ENCODE measurements around the gene SREK1IP1. TPM values are rescaled to one million over a fixed set of nuclear protein-coding genes. Genes with fewer than 3 reads are reported as not detected.

The SREK1IP1 gene
- total and polyA plus RNA-seq, 10 of the 15 experiments (the other 5 are each of a cell fraction or from before 2014, with no cell fraction given) = 9.1 to 60.3 (median 26.9) TPM

- no peak for FAIRE-seq
Observed at GRCh38 chr5:64691291-64691690, 77.2 kb downstream of the SREK1IP1 start.

GRCh38 chr5:64690417-64691151, 77.9 kb downstream of the SREK1IP1 start, which contains the start of gene SHISAL2B:
SHISAL2B (plus strand) TSS chr5:64690503; CDS start chr5:64690624, 121 bp downstream.
- no peaks in the 10 kb centered on the region for H3K4me1 ChIP-seq (ENCODE audit: control insufficient read depth, insufficient read depth, low read length)
- WGBS (ENCODE audit: insufficient coverage, insufficient replicate concordance, low lambda C conversion rate, missing lambda C conversion rate) = 42% methylated on average over 60 of the region's 71 CpGs
- intact Hi-C loops (cut with micrococcal nuclease; ENCODE audit: unreplicated experiment) (no loop called here), in situ Hi-C loops (cut with MboI) (no loop called here)
- FAIRE-seq (no peak), ATAC-seq (peak; percentile 56), DNase-seq (ENCODE audit: low read depth, low spot score) (no peak)
- H3K27ac ChIP-seq (ENCODE audit: control insufficient read depth, insufficient read depth) = no peak within 1 kb of the TSS
- POLR2A ChIA-PET = no interaction called here
- RAD21 ChIA-PET (ENCODE audit: unreplicated experiment) = no interaction called here
- no peaks in the 10 kb centered on the region for H4K20me1 ChIP-seq (ENCODE audit: control insufficient read depth, insufficient read depth)
- SMC1A ChIA-PET (ENCODE audit: uncharacterized antibody, unreplicated experiment) = no interaction called here
- H3K9me3 ChIP-seq (replicated peaks; ENCODE audit: control insufficient read depth, insufficient read depth, low read length) = no peaks in the 10 kb centered on the region
- no TSS peak for BruUV-seq (replicated peaks)
- no peaks in the 10 kb centered on the region for H3K79me2 ChIP-seq (ENCODE audit: control insufficient read depth, insufficient read depth, low read length)
- TF ChIP-seq SREBF2 (IDR thresholded peaks at IDR 0.05; ENCODE audit: low read length) (no peak), HDAC6 (IDR thresholded peaks at IDR 0.05; ENCODE audit: unreplicated experiment) (peak; percentile 94)
- no peak within 1 kb of the TSS for H3K4me3 ChIP-seq
- H2AFZ ChIP-seq (ENCODE audit: control insufficient read depth, low read depth, low read length) = no peak within 1 kb of the TSS
- CTCF ChIA-PET = no interaction called here
- no peaks in the 10 kb centered on the region for H3K36me3 ChIP-seq (ENCODE audit: control insufficient read depth in 2 of 2, insufficient read depth in 2 of 2, low read length in 1 of 2)
- no peak within 1 kb of the TSS for H3K9ac ChIP-seq (ENCODE audit: control insufficient read depth, insufficient read depth, low read length)
- no peak within 1 kb of the TSS for H3K4me2 ChIP-seq (ENCODE audit: control insufficient read depth, insufficient read depth)
- H3K27me3 ChIP-seq (replicated peaks in 1 of 2; ENCODE audit: control insufficient read depth in 2 of 2, insufficient read depth in 2 of 2, low read length in 1 of 2) = peaks cover 7 to 10% of the 10 kb centered on the region in 2 experiments

More at GRCh38 chr5:64691291-64691690, 77.2 kb downstream of the SREK1IP1 start:
- no peak overlapping the region for H3K4me2 ChIP-seq (ENCODE audit: control insufficient read depth, insufficient read depth)
- intact Hi-C loops (cut with micrococcal nuclease; ENCODE audit: unreplicated experiment) (no loop called here), in situ Hi-C loops (cut with MboI) (no loop called here)
- ATAC-seq (no peak), DNase-seq (ENCODE audit: low read depth, low spot score) (no peak)
- H3K9me3 ChIP-seq (replicated peaks; ENCODE audit: control insufficient read depth, insufficient read depth, low read length) = no peaks in the 10 kb centered on the region
- H3K9ac ChIP-seq (ENCODE audit: control insufficient read depth, insufficient read depth, low read length) = no peak overlapping the region
- ChIA-PET CTCF (no interaction called here), POLR2A (no interaction called here), SMC1A (ENCODE audit: uncharacterized antibody, unreplicated experiment) (no interaction called here), RAD21 (ENCODE audit: unreplicated experiment) (interaction anchor here (0.7 kb wide), 1 partner anchor 93 kb away, joined by 3 read pairs; no protein-coding TSS in a partner anchor)
- H3K4me3 ChIP-seq = no peak overlapping the region
- H3K36me3 ChIP-seq (ENCODE audit: control insufficient read depth in 2 of 2, insufficient read depth in 2 of 2, low read length in 1 of 2) = no peaks in the 10 kb centered on the region
- BruUV-seq (replicated peaks) = no TSS peak
- 22% methylated on average over 3 of the region's 3 CpGs for WGBS (ENCODE audit: insufficient coverage, insufficient replicate concordance, low lambda C conversion rate, missing lambda C conversion rate)
- no peak overlapping the region for H2AFZ ChIP-seq (ENCODE audit: control insufficient read depth, low read depth, low read length)
- H3K79me2 ChIP-seq (ENCODE audit: control insufficient read depth, insufficient read depth, low read length) = no peaks in the 10 kb centered on the region
- no peaks in the 10 kb centered on the region for H3K4me1 ChIP-seq (ENCODE audit: control insufficient read depth, insufficient read depth, low read length)
- H4K20me1 ChIP-seq (ENCODE audit: control insufficient read depth, insufficient read depth) = no peaks in the 10 kb centered on the region
- TF ChIP-seq RUNX3 (IDR thresholded peaks at IDR 0.05; ENCODE audit: low read length) = no peak
- no peak for TF ChIP-seq PAX5 (IDR thresholded peaks at IDR 0.05; ENCODE audit: borderline replicate concordance, low read depth, low read length)
- no peak overlapping the region for H3K27ac ChIP-seq (ENCODE audit: control insufficient read depth, insufficient read depth)
- H3K27me3 ChIP-seq (replicated peaks in 1 of 2; ENCODE audit: control insufficient read depth in 2 of 2, insufficient read depth in 2 of 2, low read length in 1 of 2) = peaks cover 7 to 8% of the 10 kb centered on the region in 2 experiments

Measured in GM12878 (cell line).